IMR-90 (cell line): ENCODE measurements around the gene ATP7A. TPM values are rescaled to one million over a fixed set of nuclear protein-coding genes. Genes with fewer than 3 reads are reported as not detected.

ENCODE experiments used
- ATAC-seq: fragments of 200-7000 bp; cut with Tn5 transposase; 2 replicates; pipeline ENCODE4 v1.9.1; 2020; ENCODE audit warnings: low read depth, mild to moderate bottlenecking, moderate library complexity
- BruUV-seq: library from RNA; stranded (reverse); fragments of 400-500 nt; replicated peaks from 2 replicates; lab custom pipeline; 2021; lab: Mats Ljungman, UMichigan
- CTCF ChIA-PET: fragments of 300-600 bp; formaldehyde crosslinking; extraction: SDS; loops from one replicate; lab custom pipeline; 2021; ENCODE audit warnings: antibody characterized with exemption; lab: Yijun Ruan, JAX
- POLR2A ChIA-PET: fragments of 300-600 bp; sonication (Branson Sonifier 250); formaldehyde crosslinking; loops from one replicate; lab custom pipeline; 2022; ENCODE audit warnings: antibody characterized with exemption; ENCODE audit not compliant: unreplicated experiment; lab: Charles Lee
- DNase-seq: peaks from one replicate; pipeline ENCODE4 v3.0.0; 2013
- H2AFZ ChIP-seq: replicated peaks from 2 replicates; pipeline ENCODE3; 2013; ENCODE audit warnings: low read length, mild to moderate bottlenecking; ENCODE audit not compliant: poor library complexity
- H2AK5ac ChIP-seq: 2 replicates; pipeline ENCODE4 v1.6.1; 2013; ENCODE audit warnings: low read depth, low read length, inconsistent platforms
- H2AK9ac ChIP-seq: replicated peaks from 2 replicates; pipeline ENCODE3; 2013; ENCODE audit warnings: mild to moderate bottlenecking, low read depth, low read length, moderate library complexity; ENCODE audit not compliant: poor library complexity
- H2BK120ac ChIP-seq: 2 replicates; pipeline ENCODE4 v1.6.1; 2013; ENCODE audit warnings: low read depth, low read length, inconsistent platforms
- H2BK15ac ChIP-seq: 3 replicates; pipeline ENCODE4 v1.6.1; 2013; ENCODE audit warnings: low read depth, low read length, inconsistent platforms
- H2BK20ac ChIP-seq: 2 replicates; pipeline ENCODE4 v1.6.1; 2013; ENCODE audit warnings: low read depth, mild to moderate bottlenecking, inconsistent platforms, low read length, moderate library complexity
- H2BK5ac ChIP-seq: 2 replicates; pipeline ENCODE4 v1.6.1; 2013; ENCODE audit warnings: mild to moderate bottlenecking, low read depth, low read length, inconsistent platforms; ENCODE audit not compliant: poor library complexity, severe bottlenecking
- H3K14ac ChIP-seq: replicated peaks from 2 replicates; pipeline ENCODE4 v1.6.1; 2013; ENCODE audit warnings: low read depth, low read length, inconsistent platforms
- H3K18ac ChIP-seq: 2 replicates; pipeline ENCODE4 v1.6.1; 2013; ENCODE audit warnings: low read depth, low read length, control low read depth
- H3K23ac ChIP-seq: 2 replicates; pipeline ENCODE4 v1.6.1; 2013; ENCODE audit warnings: low read depth, low read length, inconsistent platforms
- H3K27ac ChIP-seq: 2 replicates; pipeline ENCODE4 v1.5.1; 2013; ENCODE audit warnings: mild to moderate bottlenecking, control low read depth, low read length; ENCODE audit not compliant: insufficient read depth
- H3K27me3 ChIP-seq: 2 replicates; pipeline ENCODE4 v1.6.1; 2013; ENCODE audit warnings: low read length; ENCODE audit not compliant: control insufficient read depth, insufficient read depth
- H3K36me3 ChIP-seq: 2 replicates; pipeline ENCODE4 v1.6.1; 2013; ENCODE audit warnings: low read length, mixed read lengths; ENCODE audit not compliant: control insufficient read depth, insufficient read depth
- H3K4ac ChIP-seq: 2 replicates; pipeline ENCODE4 v1.6.1; 2013; ENCODE audit warnings: low read depth, low read length, inconsistent platforms
- H3K4me1 ChIP-seq: 2 replicates; pipeline ENCODE4 v1.6.1; 2013; ENCODE audit warnings: low read length, mixed read lengths; ENCODE audit not compliant: control insufficient read depth, insufficient read depth
- H3K4me2 ChIP-seq: 2 replicates; pipeline ENCODE4 v1.6.1; 2013; ENCODE audit warnings: low read depth, mild to moderate bottlenecking, control low read depth, low read length, moderate library complexity
- H3K4me3 ChIP-seq: 2 replicates; pipeline ENCODE4 v1.5.1; 2013; ENCODE audit warnings: low read depth, mild to moderate bottlenecking, control low read depth, low read length, moderate library complexity; ENCODE audit not compliant: insufficient read depth
- H3K56ac ChIP-seq: 2 replicates; pipeline ENCODE4 v1.6.1; 2013; ENCODE audit warnings: low read length, inconsistent platforms; ENCODE audit not compliant: insufficient read depth; ENCODE audit errors: extremely low read depth
- H3K79me1 ChIP-seq, 2 experiments: 2 replicates each; pipeline ENCODE4 v1.6.1; 2013; ENCODE audit warnings: low read length in 2 of 2, inconsistent platforms in 1 of 2, low read depth in 1 of 2
- H3K9ac ChIP-seq: 2 replicates; pipeline ENCODE4 v1.6.1; 2013; ENCODE audit warnings: low read depth, low read length, control low read depth
- H3K9me1 ChIP-seq: 2 replicates; pipeline ENCODE4 v1.6.1; 2013; ENCODE audit warnings: low read length, inconsistent platforms; ENCODE audit not compliant: insufficient read depth
- H3K9me3 ChIP-seq: 2 replicates; pipeline ENCODE4 v1.6.1; 2013; ENCODE audit warnings: low read length; ENCODE audit not compliant: control insufficient read depth, insufficient read depth
- H4K20me1 ChIP-seq: 2 replicates; pipeline ENCODE4 v1.6.1; 2013; ENCODE audit warnings: low read length, inconsistent platforms; ENCODE audit not compliant: insufficient read depth
- H4K5ac ChIP-seq: 2 replicates; pipeline ENCODE4 v1.6.1; 2013; ENCODE audit warnings: mild to moderate bottlenecking, low read depth, low read length, control low read depth
- H4K8ac ChIP-seq, 2 experiments: 2 replicates each; pipeline ENCODE4 v1.6.1; 2013; ENCODE audit warnings: low read depth in 2 of 2, low read length in 2 of 2, control low read depth in 1 of 2, inconsistent platforms in 1 of 2
- H4K91ac ChIP-seq: 2 replicates; pipeline ENCODE4 v1.6.1; 2013; ENCODE audit warnings: low read depth, low read length, inconsistent platforms; ENCODE audit not compliant: insufficient read depth
- BHLHE40 ChIP-seq: fragments of 150-350 bp; IDR thresholded peaks from 2 replicates; pipeline ENCODE4 v1.6.1; 2016; ENCODE audit warnings: mild to moderate bottlenecking, low read depth, low read length
- CEBPB ChIP-seq: IDR thresholded peaks from 2 replicates; pipeline ENCODE4 v1.6.1; 2012; ENCODE audit warnings: low read depth, low read length, improper control_type of control experiment
- CHD1 ChIP-seq: IDR thresholded peaks from 2 replicates; pipeline ENCODE4 v1.6.1; 2012; ENCODE audit warnings: low read depth, low read length, improper control_type of control experiment
- MAFK ChIP-seq: IDR thresholded peaks from 2 replicates; pipeline ENCODE4 v1.6.1; 2012; ENCODE audit warnings: low read depth, low read length, improper control_type of control experiment
- MAZ ChIP-seq: IDR thresholded peaks from 2 replicates; pipeline ENCODE4 v1.6.1; 2012; ENCODE audit warnings: low read depth, mild to moderate bottlenecking, low read length, improper control_type of control experiment, moderate library complexity, borderline replicate concordance
- MXI1 ChIP-seq: IDR thresholded peaks from 2 replicates; pipeline ENCODE4 v1.6.1; 2012; ENCODE audit warnings: low read depth, mild to moderate bottlenecking, low read length, moderate library complexity, borderline replicate concordance
- NFE2L2 ChIP-seq: fragments of 150-350 bp; IDR thresholded peaks from 2 replicates; pipeline ENCODE4 v1.6.1; 2016; ENCODE audit warnings: low read depth, mild to moderate bottlenecking, low read length
- RCOR1 ChIP-seq: IDR thresholded peaks from 2 replicates; pipeline ENCODE4 v1.6.1; 2012; ENCODE audit warnings: mild to moderate bottlenecking, low read length, improper control_type of control experiment; ENCODE audit not compliant: insufficient replicate concordance
- RFX5 ChIP-seq: IDR thresholded peaks from 2 replicates; pipeline ENCODE4 v1.8.0; 2012; ENCODE audit warnings: low read depth, mild to moderate bottlenecking, low read length, moderate library complexity
- SMC3 ChIP-seq: fragments of 150-350 bp; IDR thresholded peaks from 2 replicates; pipeline ENCODE4 v1.6.1; 2016; ENCODE audit warnings: low read depth, mild to moderate bottlenecking, antibody characterized with exemption, low read length, moderate library complexity
- WGBS, 2 experiments: methylation state at CpG; one replicate each; pipeline versions ENCODE4 v1.1.5 to v1.1.7; 2013; ENCODE audit warnings: missing lambda C conversion rate in 2 of 2; ENCODE audit not compliant: insufficient read length in 1 of 2; ENCODE audit errors: extremely low coverage in 2 of 2; 5-methylcytosine and 5-hydroxymethylcytosine counted together
- dilution Hi-C: fragments of 300-500 bp; cut with HindIII; formaldehyde crosslinking; loops from one replicate; pipeline ENCODE4 v1.14.3; 2018; ENCODE audit warnings: low sequenced_read_pairs; ENCODE audit not compliant: unreplicated experiment
- in situ Hi-C: fragments of 300-500 bp; cut with MboI; formaldehyde crosslinking; loops from 3 replicates; pipeline ENCODE4 v1.14.3; 2019; ENCODE audit warnings: low sequenced_read_pairs, inconsistent platforms, mixed read lengths
- intact Hi-C: fragments of 100-400 bp; cut with micrococcal nuclease; formaldehyde crosslinking; loops from 2 replicates; pipeline ENCODE4 v1.10.0; 2022
- polyA plus RNA-seq, 3 experiments: library from polyadenylated mRNA; depleted of rRNA; stranded (reverse); fragments of >200 nt; gene quantifications; 2 replicates each; pipeline ENCODE4 v1.2.3, GENCODE V29; 2012; ENCODE audit warnings: low replicate concordance in 1 of 3
- total RNA-seq: library from RNA; depleted of rRNA; stranded (reverse); fragments of >200 nt; gene quantifications from 2 replicates; pipeline ENCODE4 v1.2.3, GENCODE V29; 2012

The ATP7A gene
- total and polyA plus RNA-seq, 2 of the 4 experiments (the other 2 are of a cell fraction), result 4.2 to 22.4 TPM

DNA sequence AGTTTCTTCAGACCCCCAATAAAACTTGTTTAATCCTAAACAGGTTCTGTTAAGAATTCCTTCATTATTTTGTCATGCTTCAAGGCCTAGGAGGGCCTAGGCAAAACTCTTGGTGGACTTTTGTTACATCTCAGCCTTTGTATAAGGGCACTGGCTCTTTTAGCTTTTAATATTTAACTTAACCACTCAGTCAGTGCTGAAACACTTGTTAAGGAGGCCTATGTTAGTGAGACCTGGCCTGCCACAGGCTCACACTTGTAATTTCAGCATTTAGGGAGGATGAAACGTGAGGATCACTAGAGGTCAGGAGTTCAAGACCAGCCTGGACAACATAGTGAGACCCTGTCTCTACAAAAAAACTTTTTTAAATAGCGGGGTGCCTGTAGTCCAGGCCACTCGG lies 160.8 kb downstream of the ATP7A start:
- Histone ChIP-seq H3K4me3 (no peak overlapping the region), H3K56ac (no peak overlapping the region), H3K18ac (no peak overlapping the region), H2AFZ (no peak overlapping the region), H4K5ac (no peak overlapping the region), H3K9me1 (no peaks in the 10 kb centered on the region), H4K8ac (no peak overlapping the region), H2BK5ac (no peak overlapping the region), H2AK9ac (no peak overlapping the region), H3K79me1 (no peaks in the 10 kb centered on the region), H2BK20ac (no peak overlapping the region), H3K4me1 (0 out of 2 replicates have a peak, but pooled peaks cover 2% of the 10 kb centered on the region), H3K27ac (no peak overlapping the region), H3K36me3 (no peaks in the 10 kb centered on the region), H2AK5ac (no peak overlapping the region), H3K14ac (no peak overlapping the region), H2BK15ac (no peak overlapping the region), H2BK120ac (no peak overlapping the region), H4K91ac (no peak overlapping the region), H3K23ac (no peak overlapping the region), H3K27me3 (no peaks in the 10 kb centered on the region), H3K9me3 (peaks cover 4% of the 10 kb centered on the region), H3K4me2 (no peak overlapping the region), H3K4ac (no peak overlapping the region), H4K20me1 (no peaks in the 10 kb centered on the region), H3K9ac (no peak overlapping the region)
- POLR2A ChIA-PET, result no interaction called here
- intact Hi-C loops (no loop called here), in situ Hi-C loops (no loop called here), dilution Hi-C loops (no loop called here)
- ATAC-seq, result no peak
- no TSS peak for BruUV-seq
- no CpG with 5 or more reads among the region's 3 CpGs for WGBS, 2 experiments
- CTCF ChIA-PET, result no interaction called here
- TF ChIP-seq MAFK (no peak), RFX5 (no peak), BHLHE40 (no peak), NFE2L2 (no peak), CHD1 (no peak), CEBPB (no peak), MXI1 (no peak), SMC3 (no peak), RCOR1 (no peak), MAZ (no peak)
- DNase-seq, result no peak
